ENCODE data around the gene GALNT6.
A peak's percentile ranks its signal among the peaks of the same experiment; 100 is the strongest.
"Not testable (repeated sequence)": the region's sequence is repeated elsewhere in the genome, so short reads cannot be mapped to it uniquely, and the experiment has no call there.

GALNT6 gene

GRCh38 chr12:51357374-51358047, 33.7 kb downstream of the GALNT6 start:
- DNase-seq, result no peak

GRCh38 chr12:51351913-51352532, 39.2 kb downstream of the GALNT6 start:
- DNase-seq, result peak in 1 of 2 experiments; percentile 23

GRCh38 chr12:51349026-51349425, 42.2 kb downstream of the GALNT6 start:
- no peak for DNase-seq

GRCh38 chr12:51348116-51348515, 43.1 kb downstream of the GALNT6 start:
- no peak for DNase-seq

- no peak for DNase-seq
Measured at GRCh38 chr12:51346581-51346980, 44.6 kb downstream of the GALNT6 start, which contains the start of gene CELA1. Gene CELA1 (minus strand): TSS chr12:51346679. CDS start chr12:51346638, 41 bp downstream.

- DNase-seq, result no peak
Measured at GRCh38 chr12:51345681-51346080, 45.5 kb downstream of the GALNT6 start.

- DNase-seq, result no peak
Measured at GRCh38 chr12:51343201-51343600, 48.0 kb downstream of the GALNT6 start.

- DNase-seq, result no peak
Measured at GRCh38 chr12:51342416-51342815, 48.8 kb downstream of the GALNT6 start.

- peak; percentile 27 to 78 for DNase-seq
Measured at GRCh38 chr12:51341251-51342007, 49.8 kb downstream of the GALNT6 start.

GRCh38 chr12:51339750-51340149, 51.5 kb downstream of the GALNT6 start:
- DNase-seq, result no peak

- DNase-seq, result not testable (repeated sequence)
Measured at GRCh38 chr12:51337336-51337735, 53.9 kb downstream of the GALNT6 start.

- DNase-seq, result no peak
Measured at GRCh38 chr12:51335931-51336330, 55.3 kb downstream of the GALNT6 start.

GRCh38 chr12:51334764-51335163, 56.4 kb downstream of the GALNT6 start:
- DNase-seq, result no peak

- no peak for DNase-seq
Measured at GRCh38 chr12:51333536-51333935, 57.7 kb downstream of the GALNT6 start.

- DNase-seq, result no peak
Measured at GRCh38 chr12:51330186-51330585, 61.0 kb downstream of the GALNT6 start.

GRCh38 chr12:51329742-51330141, 61.5 kb downstream of the GALNT6 start:
- DNase-seq, result no peak

- DNase-seq, result no peak
Measured at GRCh38 chr12:51328587-51328986, 62.6 kb downstream of the GALNT6 start.

GRCh38 chr12:51326698-51327439, 64.3 kb downstream of the GALNT6 start:
- no peak for DNase-seq

GRCh38 chr12:51324953-51325352, 66.3 kb downstream of the GALNT6 start:
- DNase-seq, result no peak

GRCh38 chr12:51323966-51324895, 67.0 kb downstream of the GALNT6 start, which contains the start of gene BIN2:
Gene BIN2 (minus strand): TSS chr12:51324174. CDS start chr12:51324102, 72 bp downstream.
- DNase-seq, result no peak

- DNase-seq, result no peak
Measured at GRCh38 chr12:51323317-51323960, 67.8 kb downstream of the GALNT6 start.

Measured in NCI-H446 (cell line).